T-cell (primary cell): ENCODE results near the gene PRSS1. TPM values are rescaled to one million over a fixed set of nuclear protein-coding genes. Genes with fewer than 3 reads are reported as not detected.

Experiments used
- total RNA-seq, 35 experiments: library from RNA in 6 of 35; stranded (reverse) in 6 of 35; fragments of 120-200 nt in 1 of 35; gene quantifications; one replicate each; pipeline versions ENCODE4 v1.2.1 to v1.2.4 and lab custom pipeline; 2013 to 2026

PRSS1 gene
- total RNA-seq, 5 donors from 2014 or later (not counting 1 experiment from before 2014, with no cell fraction given) = 16.0 to 23.7 (median 20.8) TPM; not detected in 2

Other genes starting within 250 kb of the PRSS1 start
- gene PRSS2, start 21.5 kb downstream of the PRSS1 start, total RNA-seq = 10 to 100 TPM in 3 of 5 donors, not detected in 2; 47.1 to 64.6 (median 57.7) TPM
- gene EPHB6, start 105.6 kb downstream of the PRSS1 start, total RNA-seq = 10 to 100 TPM; 37.2 to 76.2 (median 62.3) TPM
- not detected for gene TRPV6, start 136.3 kb downstream of the PRSS1 start, total RNA-seq
- not detected for gene TRPV5, start 184.3 kb downstream of the PRSS1 start, total RNA-seq
- gene LLCFC1, start 190.0 kb downstream of the PRSS1 start, total RNA-seq = not detected
- gene KEL, start 212.9 kb downstream of the PRSS1 start, total RNA-seq = under 1 TPM; 0.14 to 0.82 (median 0.28) TPM